GM12865 (cell line): Measurements from ENCODE around the gene MAP7D2.

ENCODE experiments used
- DNase-seq: peaks from one replicate; pipeline ENCODE4 v3.0.0; 2010; ENCODE audit warnings: low read depth
- H3K4me3 ChIP-seq: 2 replicates; pipeline ENCODE4 v1.5.1; 2011; ENCODE audit warnings: mild to moderate bottlenecking, low read depth, low read length, control low read depth
- CTCF ChIP-seq: IDR thresholded peaks from 2 replicates; pipeline ENCODE4 v1.5.1; 2011; ENCODE audit warnings: low read length, control low read depth, low read depth, inconsistent platforms; ENCODE audit not compliant: insufficient read depth; ENCODE audit errors: missing control alignments

Gene MAP7D2

GRCh38 chrX:20046223-20046622 is 70.5 kb downstream of the MAP7D2 start:
- TF ChIP-seq CTCF = no peak
- no peak overlapping the region for H3K4me3 ChIP-seq
- no peak for DNase-seq

GRCh38 chrX:20042221-20042620 is 74.5 kb downstream of the MAP7D2 start:
- no peak for TF ChIP-seq CTCF
- no peak for DNase-seq
- H3K4me3 ChIP-seq = no peak overlapping the region

GRCh38 chrX:20038966-20039365 is 77.7 kb downstream of the MAP7D2 start:
- no peak for DNase-seq
- TF ChIP-seq CTCF = no peak
- H3K4me3 ChIP-seq = no peak overlapping the region

- H3K4me3 ChIP-seq = no peak overlapping the region
- no peak for DNase-seq
- no peak for TF ChIP-seq CTCF
These were observed 79.5 kb downstream of the MAP7D2 start for GRCh38 chrX:20037186-20037585.

GRCh38 chrX:20032201-20032600 is 84.5 kb downstream of the MAP7D2 start:
- TF ChIP-seq CTCF = no peak
- H3K4me3 ChIP-seq = no peak overlapping the region
- no peak for DNase-seq

- DNase-seq = peak; percentile 0
- TF ChIP-seq CTCF = no peak
- no peak overlapping the region for H3K4me3 ChIP-seq
These were observed 87.0 kb downstream of the MAP7D2 start for GRCh38 chrX:20029728-20030127.

- TF ChIP-seq CTCF = no peak
- DNase-seq = no peak
- H3K4me3 ChIP-seq = no peak overlapping the region
These were observed 88.1 kb downstream of the MAP7D2 start for GRCh38 chrX:20028588-20028987.
